Endothelial cell of umbilical vein (primary cell): ENCODE data around the gene MMP28.

ENCODE experiments used
- CTCF ChIP-seq, 2 donors: IDR thresholded peaks; 1 replicate in 1 of 2; 2 replicates in 1 of 2; pipeline ENCODE4 v1.5.1; 2011; ENCODE audit warnings: low read length in 2 of 2, mild to moderate bottlenecking in 2 of 2, moderate library complexity in 2 of 2, control low read depth in 1 of 2, inconsistent platforms in 1 of 2, low read depth in 1 of 2; ENCODE audit not compliant: insufficient read depth in 1 of 2; ENCODE audit errors: extremely low read depth in 1 of 2
- EZH2 ChIP-seq: IDR thresholded peaks from 2 replicates; pipeline ENCODE4 v1.6.1; 2012; ENCODE audit warnings: borderline replicate concordance, low read depth, mild to moderate bottlenecking, moderate library complexity, low read length, inconsistent platforms; ENCODE audit not compliant: severe bottlenecking
- GATA2 ChIP-seq: IDR thresholded peaks from 2 replicates; pipeline ENCODE4 v1.7.0; 2011; ENCODE audit warnings: low read depth, mild to moderate bottlenecking, moderate library complexity, mixed read lengths, low read length; ENCODE audit not compliant: insufficient read length, insufficient read depth
- POLR2A ChIP-seq: IDR thresholded peaks from 2 replicates; pipeline ENCODE4 v1.6.1; 2012; ENCODE audit warnings: low read depth, mild to moderate bottlenecking, control low read depth, low read length
- POLR2AphosphoS5 ChIP-seq: IDR thresholded peaks from 2 replicates; pipeline ENCODE4 v1.6.1; 2012; ENCODE audit warnings: low read depth, mild to moderate bottlenecking, control low read depth, low read length, moderate library complexity; ENCODE audit not compliant: insufficient read depth
- TF ChIP-seq, protein P1 (sequence below): IDR thresholded peaks from 2 replicates; pipeline ENCODE4 v1.6.1; 2011; ENCODE audit not compliant: insufficient read depth, insufficient read length

DNA sequence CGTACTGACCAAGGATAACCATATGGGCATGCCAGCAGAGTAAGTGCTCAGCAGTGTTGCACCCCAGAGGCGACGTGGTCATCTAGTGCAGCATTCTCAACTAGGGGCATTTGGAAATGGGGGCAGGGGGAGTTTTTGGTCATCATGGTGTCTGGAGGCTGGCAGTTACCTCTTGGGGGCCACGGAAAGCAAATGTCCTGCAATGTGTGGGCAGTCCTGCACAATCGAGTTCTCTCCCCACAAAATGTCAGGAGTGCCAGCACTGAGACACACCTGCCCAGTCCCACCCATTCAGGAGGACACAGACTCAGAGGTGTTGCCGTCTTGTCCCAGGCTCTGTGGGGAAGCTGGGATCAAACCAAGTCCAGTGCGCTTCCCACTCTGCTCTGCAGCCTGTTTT, 61.0 kb downstream of the MMP28 start:
- TF ChIP-seq CTCF (IDR thresholded peaks at IDR 0.05; ENCODE audit: extremely low read depth in 1 of 2, insufficient read depth in 1 of 2, low read depth in 1 of 2, low read length in 2 of 2) (no peak), POLR2A (no peak), EZH2 (no peak), GATA2 (no peak), POLR2AphosphoS5 (no peak)
- TF ChIP-seq, protein P1, sequence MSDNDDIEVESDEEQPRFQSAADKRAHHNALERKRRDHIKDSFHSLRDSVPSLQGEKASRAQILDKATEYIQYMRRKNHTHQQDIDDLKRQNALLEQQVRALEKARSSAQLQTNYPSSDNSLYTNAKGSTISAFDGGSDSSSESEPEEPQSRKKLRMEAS: no peak
